HCT116 (cell line): ENCODE measurements around the gene SWAP70. TPM values are rescaled to one million over a fixed set of nuclear protein-coding genes. Genes with fewer than 3 reads are reported as not detected.

Experiments used
- ATAC-seq: fragments of 200-7000 bp; cut with Tn5 transposase; 2 replicates; pipeline ENCODE4 v1.9.1; 2020; ENCODE audit warnings: mild to moderate bottlenecking, moderate library complexity
- BruUV-seq: library from RNA; stranded (reverse); fragments of 400-500 nt; replicated peaks from 2 replicates; lab custom pipeline; 2021; lab: Mats Ljungman, UMichigan
- CTCF ChIA-PET: fragments of 300-600 bp; sonication (Branson Sonifier 250); formaldehyde crosslinking; loops from one replicate; lab custom pipeline; 2021; ENCODE audit warnings: antibody characterized with exemption; lab: Charles Lee
- POLR2A ChIA-PET: fragments of 300-600, 350-600 bp; sonication (Branson Sonifier 250); formaldehyde crosslinking; loops from one replicate; lab custom pipeline; 2021; ENCODE audit warnings: antibody characterized with exemption; lab: Charles Lee
- RAD21 ChIA-PET, 2 experiments: fragments of 300-600 bp; sonication (Branson Sonifier 250); formaldehyde crosslinking; loops; one replicate each; lab custom pipeline; 2023; ENCODE audit warnings: low total read pairs in 2 of 2; ENCODE audit not compliant: uncharacterized antibody in 2 of 2, unreplicated experiment in 2 of 2, low non-redundant PET in 1 of 2; lab: Charles Lee
- DNase-seq: peaks from one replicate; pipeline ENCODE4 v3.0.0-alpha.2; 2010; ENCODE audit warnings: low read depth, low spot score
- H2AFZ ChIP-seq: fragments of 200-600 bp; shearing (Covaris generic), sonication (generic); 2 replicates; pipeline ENCODE4 v1.6.1; 2017; ENCODE audit warnings: low read depth, mixed run types, mixed read lengths, antibody characterized with exemption, low read length; ENCODE audit not compliant: poor library complexity, severe bottlenecking
- H3K27ac ChIP-seq: 2 replicates; pipeline ENCODE4 v1.5.1; 2012; ENCODE audit warnings: low read depth, low read length
- H3K27me3 ChIP-seq: fragments of 200-600 bp; sonication (generic); 2 replicates; pipeline ENCODE4 v1.6.1; 2016; ENCODE audit warnings: mixed run types, low read length, mixed read lengths; ENCODE audit not compliant: insufficient read depth
- H3K36me3 ChIP-seq, 2 experiments: fragments of 200-500 bp in 1 of 2; fragments of 200-600 bp in 1 of 2; sonication (Bioruptor generic) in 1 of 2; sonication (generic) in 1 of 2; 2 replicates each; pipeline versions ENCODE4 v1.5.1 to v1.6.1; 2014 to 2016; ENCODE audit warnings: low read length in 2 of 2, inconsistent platforms in 1 of 2, mixed read lengths in 1 of 2, mixed run types in 1 of 2; ENCODE audit not compliant: insufficient read depth in 2 of 2, control insufficient read depth in 1 of 2
- H3K4me1 ChIP-seq, 2 experiments: fragments of 200-600 bp in 1 of 2; sonication (generic) in 1 of 2; 2 replicates each; pipeline versions ENCODE4 v1.5.1 to v1.6.1; 2012 to 2017; ENCODE audit warnings: low read length in 2 of 2, inconsistent platforms in 1 of 2, mild to moderate bottlenecking in 1 of 2, mixed read lengths in 1 of 2, mixed run types in 1 of 2, moderate library complexity in 1 of 2; ENCODE audit not compliant: insufficient read depth in 2 of 2, control insufficient read depth in 1 of 2
- H3K4me2 ChIP-seq: fragments of 200-600 bp; sonication (generic); 2 replicates; pipeline ENCODE4 v1.6.1; 2017; ENCODE audit warnings: mixed run types, low read length, mixed read lengths
- H3K4me3 ChIP-seq, 2 experiments: fragments of 200-600 bp in 1 of 2; sonication (generic) in 1 of 2; replicated peaks in 1 of 2; 2 replicates each; pipeline ENCODE4 v1.5.1; 2011 to 2016; ENCODE audit warnings: low read length in 2 of 2, control low read depth in 1 of 2, low read depth in 1 of 2, mild to moderate bottlenecking in 1 of 2, mixed read lengths in 1 of 2, mixed run types in 1 of 2
- H3K79me2 ChIP-seq: fragments of 200-600 bp; sonication (generic); 2 replicates; pipeline ENCODE4 v1.6.1; 2017; ENCODE audit warnings: mild to moderate bottlenecking, mixed run types, low read length, moderate library complexity, mixed read lengths; ENCODE audit not compliant: insufficient read depth
- H3K9ac ChIP-seq: fragments of 200-600 bp; sonication (generic); 2 replicates; pipeline ENCODE4 v1.6.1; 2016; ENCODE audit warnings: low read length, mixed read lengths
- H3K9me2 ChIP-seq: fragments of 200-600 bp; sonication (generic), shearing (Covaris generic); 2 replicates; pipeline ENCODE4 v1.6.1; 2017; ENCODE audit warnings: mixed run types, mild to moderate bottlenecking, moderate library complexity; ENCODE audit not compliant: insufficient read depth
- H3K9me3 ChIP-seq, 2 experiments: fragments of 200-500 bp in 1 of 2; fragments of 200-600 bp in 1 of 2; sonication (Bioruptor generic) in 1 of 2; sonication (generic) in 1 of 2; 2 replicates each; pipeline ENCODE4 v1.6.1; 2014 to 2017; ENCODE audit warnings: low read length in 2 of 2, mixed read lengths in 2 of 2, inconsistent platforms in 1 of 2, low read depth in 1 of 2, mild to moderate bottlenecking in 1 of 2, mixed run types in 1 of 2, moderate library complexity in 1 of 2; ENCODE audit not compliant: control insufficient read depth in 1 of 2, insufficient read depth in 1 of 2
- H4K20me1 ChIP-seq: fragments of 200-600 bp; sonication (generic), shearing (Covaris generic); 2 replicates; pipeline ENCODE4 v1.6.1; 2017; ENCODE audit warnings: mixed run types, mild to moderate bottlenecking, moderate library complexity; ENCODE audit not compliant: insufficient read depth
- EZH2 ChIP-seq: fragments of 200-600 bp; sonication (generic); IDR thresholded peaks from 2 replicates; pipeline ENCODE4 v1.6.1; 2017; ENCODE audit warnings: antibody characterized with exemption, mixed run types
- EZH2phosphoT487 ChIP-seq: fragments of 200-600 bp; IDR thresholded peaks from 2 replicates; pipeline ENCODE4 v1.6.1; 2018; ENCODE audit warnings: antibody characterized with exemption, borderline replicate concordance
- JUND ChIP-seq: IDR thresholded peaks from 2 replicates; pipeline ENCODE4 v1.6.1; 2012
- POLR2A ChIP-seq: IDR thresholded peaks from 2 replicates; pipeline ENCODE4 v1.7.0; 2011; ENCODE audit warnings: borderline replicate concordance; ENCODE audit not compliant: insufficient read depth, insufficient read length; ENCODE audit errors: extremely low read depth
- SP1 ChIP-seq: IDR thresholded peaks from 2 replicates; pipeline ENCODE4 v1.6.1; 2012; ENCODE audit warnings: low read depth
- SRF ChIP-seq: IDR thresholded peaks from 2 replicates; pipeline ENCODE4 v1.6.1; 2012; ENCODE audit warnings: low read depth
- ZFX ChIP-seq: fragments of 450-650 bp; IDR thresholded peaks from 2 replicates; pipeline ENCODE4 v1.6.1; 2017
- intact Hi-C: fragments of 100-400 bp; cut with micrococcal nuclease; formaldehyde crosslinking; loops from 2 replicates; pipeline ENCODE4 v1.10.0; 2022
- total RNA-seq: library from RNA; stranded (reverse); gene quantifications from one replicate; pipeline ENCODE4 v1.2.1, GENCODE V29; 2021; ENCODE audit not compliant: unreplicated experiment
- TF ChIP-seq, protein P1 (sequence below): IDR thresholded peaks from 2 replicates; pipeline ENCODE4 v1.6.1; 2011; ENCODE audit warnings: mild to moderate bottlenecking, low read length, moderate library complexity; ENCODE audit not compliant: insufficient replicate concordance; ENCODE audit errors: extremely low read depth

SWAP70 gene
- total RNA-seq, 1 experiment from 2014 or later = 20.6 TPM

DNA sequence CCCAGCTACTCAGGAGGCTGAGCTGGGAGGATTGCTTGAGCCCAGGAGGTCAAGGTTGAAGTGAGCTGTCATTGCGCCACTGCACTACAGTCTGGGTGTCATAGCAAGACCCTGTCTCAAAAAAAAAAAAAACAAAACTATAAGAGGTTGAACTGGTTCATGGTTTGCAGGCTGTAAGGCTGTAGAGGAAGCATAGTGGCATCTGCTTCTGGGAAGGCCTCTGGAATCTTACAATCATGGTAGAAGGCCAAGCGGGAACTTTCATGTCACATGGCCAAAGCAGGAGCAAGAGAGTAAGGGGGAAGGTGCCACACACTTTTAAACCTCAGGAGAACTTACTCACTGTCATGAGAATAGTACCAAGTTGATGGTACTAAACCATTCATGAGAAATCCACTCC, 109.6 kb downstream of the SWAP70 start (continued):
- TF ChIP-seq JUND (no peak), SP1 (no peak), POLR2A (no peak)

DNA sequence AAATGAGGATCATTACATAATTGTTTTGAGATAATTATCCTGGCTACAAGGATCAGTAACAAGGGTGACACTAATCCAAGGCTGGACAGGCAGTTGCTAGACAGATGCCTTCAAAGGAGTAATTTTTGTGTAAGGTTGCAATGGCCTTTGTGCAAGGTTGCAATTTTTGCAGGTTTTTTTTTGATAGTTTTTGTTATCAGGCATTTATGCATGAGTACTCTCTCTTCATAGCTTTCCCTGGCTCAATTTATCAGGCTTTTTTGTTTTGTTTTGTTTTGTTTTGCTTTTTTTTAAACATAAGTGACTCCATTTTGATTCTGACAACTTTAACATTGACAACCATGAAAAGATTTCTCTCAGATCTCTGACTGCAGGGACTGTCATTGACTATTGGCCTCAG, 110.2 kb downstream of the SWAP70 start:
- Histone ChIP-seq H3K9me2 (no peaks in the 10 kb centered on the region), H3K27me3 (no peaks in the 10 kb centered on the region), H2AFZ (no peak overlapping the region), H3K36me3 (no peaks in the 10 kb centered on the region), H3K4me3 (no peak overlapping the region), H3K27ac (no peak overlapping the region), H3K79me2 (peaks cover 3% of the 10 kb centered on the region; the same call in 1 of the 2 replicates), H3K9me3 (no peaks in the 10 kb centered on the region), H3K4me1 (peaks cover 0 to 6% of the 10 kb centered on the region in 2 experiments; a peak in 1 of 4 replicates), H4K20me1 (no peaks in the 10 kb centered on the region), H3K4me2 (no peak overlapping the region), H3K9ac (no peak overlapping the region)
- intact Hi-C loops = no loop called here
- ChIA-PET RAD21 (no interaction called here), CTCF (no interaction called here), POLR2A (no interaction called here)
- no peak for DNase-seq
- no peak for TF ChIP-seq SRF
- TF ChIP-seq POLR2A = no peak
- TF ChIP-seq ZFX = no peak
- no peak for TF ChIP-seq SP1
- TF ChIP-seq EZH2 = no peak
- no peak for TF ChIP-seq EZH2phosphoT487
- TF ChIP-seq, protein P1, sequence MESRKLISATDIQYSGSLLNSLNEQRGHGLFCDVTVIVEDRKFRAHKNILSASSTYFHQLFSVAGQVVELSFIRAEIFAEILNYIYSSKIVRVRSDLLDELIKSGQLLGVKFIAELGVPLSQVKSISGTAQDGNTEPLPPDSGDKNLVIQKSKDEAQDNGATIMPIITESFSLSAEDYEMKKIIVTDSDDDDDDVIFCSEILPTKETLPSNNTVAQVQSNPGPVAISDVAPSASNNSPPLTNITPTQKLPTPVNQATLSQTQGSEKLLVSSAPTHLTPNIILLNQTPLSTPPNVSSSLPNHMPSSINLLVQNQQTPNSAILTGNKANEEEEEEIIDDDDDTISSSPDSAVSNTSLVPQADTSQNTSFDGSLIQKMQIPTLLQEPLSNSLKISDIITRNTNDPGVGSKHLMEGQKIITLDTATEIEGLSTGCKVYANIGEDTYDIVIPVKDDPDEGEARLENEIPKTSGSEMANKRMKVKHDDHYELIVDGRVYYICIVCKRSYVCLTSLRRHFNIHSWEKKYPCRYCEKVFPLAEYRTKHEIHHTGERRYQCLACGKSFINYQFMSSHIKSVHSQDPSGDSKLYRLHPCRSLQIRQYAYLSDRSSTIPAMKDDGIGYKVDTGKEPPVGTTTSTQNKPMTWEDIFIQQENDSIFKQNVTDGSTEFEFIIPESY = no peak
- no TSS peak for BruUV-seq
- ATAC-seq = no peak
